PC-9 (cell line): ENCODE measurements around the gene DCP1B. TPM values are rescaled to one million over a fixed set of nuclear protein-coding genes. Genes with fewer than 3 reads are reported as not detected.

ENCODE experiments used
- BruUV-seq: library from RNA; stranded (reverse); fragments of 400-500 nt; replicated peaks from 2 replicates; lab custom pipeline; 2021; lab: Mats Ljungman, UMichigan
- CTCF ChIA-PET: fragments of 300-600 bp; sonication (Branson Sonifier 250); formaldehyde crosslinking; loops from one replicate; lab custom pipeline; 2022; ENCODE audit warnings: antibody characterized with exemption; lab: Charles Lee
- POLR2A ChIA-PET: fragments of 300-600 bp; sonication (Branson Sonifier 250); formaldehyde crosslinking; loops from one replicate; lab custom pipeline; 2022; ENCODE audit warnings: antibody characterized with exemption; ENCODE audit not compliant: unreplicated experiment; lab: Charles Lee
- DNase-seq, 2 experiments: peaks; one replicate each; pipeline versions ENCODE4 v3.0.0 to v3.0.0-alpha.2; 2015 to 2022; ENCODE audit warnings: mixed read lengths in 1 of 2
- H2AFZ ChIP-seq: fragments of 200-600 bp; sonication (generic); 2 replicates; pipeline ENCODE4 v1.8.1; 2017; ENCODE audit warnings: antibody characterized with exemption
- H3F3A ChIP-seq: fragments of 200-600 bp; sonication (generic); 2 replicates; pipeline ENCODE4 v1.8.1; 2017; ENCODE audit warnings: antibody characterized with exemption, mild to moderate bottlenecking, low read depth; ENCODE audit not compliant: insufficient read depth
- H3K27ac ChIP-seq: fragments of 200-600 bp; sonication (generic); 2 replicates; pipeline ENCODE4 v1.6.1; 2016; ENCODE audit warnings: mixed run types
- H3K27me3 ChIP-seq: fragments of 200-600 bp; sonication (generic); 2 replicates; pipeline ENCODE4 v1.6.1; 2016; ENCODE audit warnings: low read depth, mixed run types; ENCODE audit not compliant: insufficient read depth
- H3K36me3 ChIP-seq: fragments of 200-600 bp; sonication (generic); 2 replicates; pipeline ENCODE4 v1.6.1; 2016; ENCODE audit warnings: low read depth, mixed run types
- H3K4me1 ChIP-seq: fragments of 200-600 bp; sonication (generic); replicated peaks from 2 replicates; pipeline ENCODE4 v1.6.1; 2016; ENCODE audit warnings: mixed run types; ENCODE audit not compliant: insufficient read depth
- H3K4me2 ChIP-seq: fragments of 200-600 bp; sonication (generic); 2 replicates; pipeline ENCODE4 v1.6.1; 2017; ENCODE audit warnings: mixed run types
- H3K4me3 ChIP-seq: fragments of 200-600 bp; sonication (generic); 2 replicates; pipeline ENCODE4 v1.6.1; 2016; ENCODE audit warnings: mixed run types
- H3K79me2 ChIP-seq: fragments of 200-600 bp; sonication (generic); 2 replicates; pipeline ENCODE4 v1.6.1; 2017; ENCODE audit warnings: low read depth, mixed run types
- H3K9me2 ChIP-seq: fragments of 200-600 bp; sonication (generic); 2 replicates; pipeline ENCODE4 v1.8.1; 2017; ENCODE audit warnings: mild to moderate bottlenecking; ENCODE audit not compliant: insufficient read depth
- H3K9me3 ChIP-seq: fragments of 200-600 bp; sonication (generic); 2 replicates; pipeline ENCODE4 v1.8.1; 2016; ENCODE audit warnings: low read depth; ENCODE audit not compliant: insufficient read depth
- H4K20me1 ChIP-seq: fragments of 200-600 bp; sonication (generic); 2 replicates; pipeline ENCODE4 v1.8.1; 2017; ENCODE audit not compliant: insufficient read depth
- EZH2 ChIP-seq: fragments of 200-600 bp; sonication (generic); IDR thresholded peaks from 2 replicates; pipeline ENCODE4 v1.8.0; 2017; ENCODE audit warnings: antibody characterized with exemption, low read depth
- intact Hi-C: fragments of 100-400 bp; cut with micrococcal nuclease; formaldehyde crosslinking; loops from one replicate; pipeline ENCODE4 v1.10.0; 2022; ENCODE audit not compliant: unreplicated experiment
- total RNA-seq: library from RNA; stranded (reverse); gene quantifications from 2 replicates; pipeline ENCODE4 v1.2.3, GENCODE V29; 2021
- TF ChIP-seq, protein P1 (sequence below): fragments of 200-600 bp; sonication (generic); conservative IDR thresholded peaks from 2 replicates; pipeline ENCODE4 v1.6.1; 2017; ENCODE audit warnings: mixed run types, antibody characterized with exemption, mild to moderate bottlenecking, moderate library complexity

The DCP1B gene
- total RNA-seq, 1 experiment from 2014 or later = 6.8 TPM

DNA sequence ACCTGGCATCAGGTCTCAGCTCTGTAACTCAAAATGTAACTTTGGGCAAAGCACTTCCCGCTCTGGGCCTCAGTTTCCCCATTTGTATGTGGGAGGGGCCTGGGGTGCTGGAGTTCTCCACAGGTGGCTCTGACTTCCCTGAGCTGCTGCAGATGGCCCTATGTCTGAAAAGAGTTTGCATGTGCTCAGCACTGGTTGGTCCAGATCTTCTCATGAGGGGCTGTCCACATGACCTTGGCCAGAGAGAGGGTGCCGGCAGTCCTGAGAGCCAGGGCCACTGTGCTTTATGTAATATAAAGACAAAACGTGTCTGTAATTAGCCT, 78.6 kb downstream of the DCP1B start:
- no TSS peak for BruUV-seq
- DNase-seq = no peak
- Histone ChIP-seq H3K27ac (no peak overlapping the region), H3K4me3 (no peak overlapping the region), H3F3A (no peaks in the 10 kb centered on the region), H3K4me2 (no peak overlapping the region), H2AFZ (no peak overlapping the region), H3K9me3 (no peaks in the 10 kb centered on the region), H4K20me1 (no peaks in the 10 kb centered on the region), H3K4me1 (no peaks in the 10 kb centered on the region), H3K36me3 (no peaks in the 10 kb centered on the region), H3K9me2 (no peaks in the 10 kb centered on the region), H3K79me2 (no peaks in the 10 kb centered on the region), H3K27me3 (peaks cover 89% of the 10 kb centered on the region)
- intact Hi-C loops = no loop called here
- CTCF ChIA-PET = no interaction called here
- TF ChIP-seq, protein P1, sequence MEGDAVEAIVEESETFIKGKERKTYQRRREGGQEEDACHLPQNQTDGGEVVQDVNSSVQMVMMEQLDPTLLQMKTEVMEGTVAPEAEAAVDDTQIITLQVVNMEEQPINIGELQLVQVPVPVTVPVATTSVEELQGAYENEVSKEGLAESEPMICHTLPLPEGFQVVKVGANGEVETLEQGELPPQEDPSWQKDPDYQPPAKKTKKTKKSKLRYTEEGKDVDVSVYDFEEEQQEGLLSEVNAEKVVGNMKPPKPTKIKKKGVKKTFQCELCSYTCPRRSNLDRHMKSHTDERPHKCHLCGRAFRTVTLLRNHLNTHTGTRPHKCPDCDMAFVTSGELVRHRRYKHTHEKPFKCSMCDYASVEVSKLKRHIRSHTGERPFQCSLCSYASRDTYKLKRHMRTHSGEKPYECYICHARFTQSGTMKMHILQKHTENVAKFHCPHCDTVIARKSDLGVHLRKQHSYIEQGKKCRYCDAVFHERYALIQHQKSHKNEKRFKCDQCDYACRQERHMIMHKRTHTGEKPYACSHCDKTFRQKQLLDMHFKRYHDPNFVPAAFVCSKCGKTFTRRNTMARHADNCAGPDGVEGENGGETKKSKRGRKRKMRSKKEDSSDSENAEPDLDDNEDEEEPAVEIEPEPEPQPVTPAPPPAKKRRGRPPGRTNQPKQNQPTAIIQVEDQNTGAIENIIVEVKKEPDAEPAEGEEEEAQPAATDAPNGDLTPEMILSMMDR = no peak
- no peak for TF ChIP-seq EZH2
- POLR2A ChIA-PET = no interaction called here

DNA sequence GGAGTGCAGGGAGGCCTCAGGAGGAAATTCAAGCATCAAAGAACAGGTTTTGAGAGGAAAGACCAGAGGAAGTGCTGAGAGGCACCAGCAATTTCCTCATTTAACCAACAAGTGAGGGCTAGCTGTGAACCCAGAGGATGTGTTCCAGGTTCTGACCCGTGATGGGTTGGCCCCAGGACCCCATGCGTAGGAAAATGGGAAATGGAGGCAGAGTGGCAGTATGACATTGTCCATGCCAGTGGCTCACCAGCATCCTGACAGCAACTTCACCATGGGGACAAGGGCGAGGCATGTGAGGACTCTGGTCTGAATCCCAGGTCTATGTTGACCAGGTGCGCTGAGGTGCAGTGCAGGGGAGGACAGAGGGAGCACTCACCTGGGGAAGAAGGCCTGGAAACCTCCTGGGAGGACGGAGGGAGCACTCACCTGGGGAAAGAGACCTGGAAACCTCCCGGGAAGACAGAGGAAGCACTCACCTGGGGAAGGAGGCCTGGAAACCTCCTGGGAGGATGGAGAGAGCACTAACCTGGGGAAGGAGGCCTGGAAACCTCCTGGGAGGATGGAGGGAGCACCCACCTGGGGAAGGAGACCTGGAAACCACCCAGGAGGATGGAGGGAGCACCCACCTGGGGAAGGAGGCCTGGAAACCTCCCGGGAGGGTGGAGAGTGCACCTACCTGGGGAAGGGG, 79.1 kb downstream of the DCP1B start:
- POLR2A ChIA-PET = no interaction called here
- BruUV-seq = no TSS peak

DNA sequence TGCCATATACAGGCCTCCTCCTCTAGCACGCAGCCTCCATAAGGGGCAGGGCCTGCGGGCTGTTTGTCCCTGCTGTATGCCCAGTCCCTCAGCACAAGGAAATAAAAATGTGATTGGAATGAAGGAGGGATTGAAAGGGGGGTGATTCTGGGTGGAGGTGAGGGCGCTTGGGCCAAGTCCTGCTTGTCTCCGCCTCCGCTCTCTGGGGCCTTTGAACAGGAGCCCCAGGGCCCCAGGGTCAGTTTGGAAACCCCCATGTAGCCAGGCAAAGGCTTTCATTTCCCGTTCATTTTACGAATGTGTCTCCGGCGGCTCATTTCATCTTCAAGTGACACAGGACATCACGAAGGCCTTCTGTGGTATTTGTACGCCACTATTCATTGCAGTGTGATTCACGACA, 81.3 kb downstream of the DCP1B start:
- no peak overlapping the region for H2AFZ ChIP-seq
- CTCF ChIA-PET = no interaction called here
- POLR2A ChIA-PET = no interaction called here
- no peaks in the 10 kb centered on the region for H3K4me1 ChIP-seq
- intact Hi-C loops = no loop called here
- TF ChIP-seq EZH2 = no peak
- TF ChIP-seq, protein P1 = no peak
- BruUV-seq = no TSS peak
- no peak overlapping the region for H3K27ac ChIP-seq
- no peaks in the 10 kb centered on the region for H3K36me3 ChIP-seq
- no peaks in the 10 kb centered on the region for H3K9me3 ChIP-seq
- H3F3A ChIP-seq = no peaks in the 10 kb centered on the region
- no peaks in the 10 kb centered on the region for H3K9me2 ChIP-seq
- no peak overlapping the region for H3K4me2 ChIP-seq
- no peak overlapping the region for H3K4me3 ChIP-seq
- no peaks in the 10 kb centered on the region for H4K20me1 ChIP-seq
- no peak for DNase-seq
- peaks cover 90% of the 10 kb centered on the region for H3K27me3 ChIP-seq
- H3K79me2 ChIP-seq = no peaks in the 10 kb centered on the region

More for the DNA sequence above, 79.1 kb downstream of the DCP1B start:
- Histone ChIP-seq H3K36me3 (no peaks in the 10 kb centered on the region), H3K4me2 (no peak overlapping the region), H3F3A (no peaks in the 10 kb centered on the region), H3K79me2 (no peaks in the 10 kb centered on the region), H3K9me2 (no peaks in the 10 kb centered on the region), H4K20me1 (no peaks in the 10 kb centered on the region), H2AFZ (no peak overlapping the region), H3K27ac (no peak overlapping the region), H3K4me1 (no peaks in the 10 kb centered on the region), H3K27me3 (peaks cover 88% of the 10 kb centered on the region), H3K9me3 (no peaks in the 10 kb centered on the region), H3K4me3 (no peak overlapping the region)
- DNase-seq = no peak
- intact Hi-C loops = no loop called here
- CTCF ChIA-PET = no interaction called here
- TF ChIP-seq EZH2 = no peak
- TF ChIP-seq, protein P1 = no peak
